ENCODE data around the gene GMEB1. TPM values are rescaled to one million over a fixed set of nuclear protein-coding genes. Genes with fewer than 3 reads are reported as not detected.

The GMEB1 gene
- polyA plus RNA-seq, 2 of the 4 experiments (the other 2 are of a cell fraction): 5.2 to 7.1 TPM

- no peak for TF ChIP-seq REST (IDR thresholded peaks at IDR 0.05)
- TF ChIP-seq NR3C1 (IDR thresholded peaks at IDR 0.05): no peak
- TF ChIP-seq CHD4 (IDR thresholded peaks at IDR 0.05; ENCODE audit: borderline replicate concordance): no peak
- no peak for TF ChIP-seq HOXA7 (CRISPR knock-in tag; IDR thresholded peaks at IDR 0.05)
- TF ChIP-seq RNF2 (IDR thresholded peaks at IDR 0.05; ENCODE audit: borderline replicate concordance, low read depth): no peak
- no peak for TF ChIP-seq EHMT2 (IDR thresholded peaks at IDR 0.05; ENCODE audit: low read depth)
- no peak for TF ChIP-seq EHF (CRISPR knock-in tag; IDR thresholded peaks at IDR 0.05)
- no peak for TF ChIP-seq HES2 (IDR thresholded peaks at IDR 0.05)
Measured at GRCh38 chr1:28716336-28716735, 47.8 kb downstream of the GMEB1 start (continued).

GRCh38 chr1:28718166-28718565, 49.6 kb downstream of the GMEB1 start:
- CTCF ChIA-PET: interaction anchor here (1.0 to 2.1 kb wide), 2 partner anchors 18 to 67 kb away, joined by 3 to 7 read pairs; partner anchors contain the start of gene YTHDF2
- 95% methylated on average over 1 of the region's 1 CpG for WGBS (ENCODE audit: missing lambda C conversion rate)

More at GRCh38 chr1:28718166-28718565, 49.6 kb downstream of the GMEB1 start:
- DNase-seq (ENCODE audit: low read depth in 1 of 2, low spot score in 1 of 2): no peak
- ATAC-seq: no peak
- no peak overlapping the region for H3K4me3 ChIP-seq
- H3K27ac ChIP-seq: peak overlapping the region; percentile 60 to 75; a peak in 4 of 6 replicates
- H3K9me3 ChIP-seq: no peaks in the 10 kb centered on the region
- peaks cover 7% of the 10 kb centered on the region; the same call in 2 of the 3 replicates for H3K4me1 ChIP-seq
- TF ChIP-seq MYC (IDR thresholded peaks at IDR 0.05; ENCODE audit: borderline replicate concordance, low read length): no peak
- no peak for TF ChIP-seq ZSCAN20 (CRISPR knock-in tag; IDR thresholded peaks at IDR 0.05)
- TF ChIP-seq ELK1 (IDR thresholded peaks at IDR 0.05; ENCODE audit: low read depth, low read length): no peak
- no peak for TF ChIP-seq REST (IDR thresholded peaks at IDR 0.05)
- no peak for TF ChIP-seq RFX5 (IDR thresholded peaks at IDR 0.05)
- TF ChIP-seq CHD2 (IDR thresholded peaks at IDR 0.05; ENCODE audit: low read length, partially characterized antibody): no peak
- FAIRE-seq: no peak
- no peak overlapping the region for H3K4me2 ChIP-seq
- POLR2A ChIA-PET: no interaction called here

Data from A549 (cell line).